Calu3 (cell line): ENCODE data around the gene MMEL1. TPM values are rescaled to one million over a fixed set of nuclear protein-coding genes. Genes with fewer than 3 reads are reported as not detected.
A peak's percentile ranks its signal among the peaks of the same experiment; 100 is the strongest.
"Not testable (repeated sequence)": the region's sequence is repeated elsewhere in the genome, so short reads cannot be mapped to it uniquely, and the experiment has no call there.

Experiments used
- BruUV-seq: library from RNA; stranded (reverse); fragments of 400-500 nt; replicated peaks from 2 replicates; lab custom pipeline; 2021; lab: Mats Ljungman, UMichigan
- CTCF ChIA-PET: fragments of 300-600 bp; sonication (Branson Sonifier 250); formaldehyde crosslinking; loops from one replicate; lab custom pipeline; 2022; ENCODE audit warnings: antibody characterized with exemption; lab: Charles Lee
- DNase-seq: peaks from one replicate; pipeline ENCODE4 v3.0.0; 2022
- H3K27ac Mint-ChIP-seq: one replicate; pipeline ENCODE4 v1.8.0; 2022; ENCODE audit warnings: mixed read lengths; ENCODE audit not compliant: unreplicated experiment
- H3K27me3 Mint-ChIP-seq: one replicate; pipeline ENCODE4 v1.8.0; 2022; ENCODE audit warnings: mixed read lengths; ENCODE audit not compliant: unreplicated experiment
- H3K36me3 Mint-ChIP-seq: one replicate; pipeline ENCODE4 v1.8.0; 2022; ENCODE audit warnings: mild to moderate bottlenecking, moderate library complexity, mixed read lengths; ENCODE audit not compliant: insufficient read depth, unreplicated experiment
- H3K4me1 Mint-ChIP-seq: one replicate; pipeline ENCODE4 v1.8.0; 2022; ENCODE audit warnings: mild to moderate bottlenecking, low read depth, mixed read lengths; ENCODE audit not compliant: unreplicated experiment
- H3K4me3 Mint-ChIP-seq: one replicate; pipeline ENCODE4 v1.8.0; 2022; ENCODE audit warnings: mild to moderate bottlenecking, low read depth, moderate library complexity, mixed read lengths; ENCODE audit not compliant: unreplicated experiment
- H3K9me3 Mint-ChIP-seq: one replicate; pipeline ENCODE4 v1.8.0; 2022; ENCODE audit warnings: low read depth, mixed read lengths; ENCODE audit not compliant: unreplicated experiment
- CTCF ChIP-seq: fragments of 200-600 bp; IDR thresholded peaks from one replicate; pipeline ENCODE4 v1.8.0; 2022; ENCODE audit warnings: antibody characterized with exemption; ENCODE audit not compliant: unreplicated experiment
- intact Hi-C: fragments of 100-400 bp; cut with micrococcal nuclease; formaldehyde crosslinking; loops from one replicate; pipeline ENCODE4 v1.10.0; 2022; ENCODE audit not compliant: unreplicated experiment
- total RNA-seq: library from RNA; stranded (reverse); gene quantifications from 2 replicates; pipeline ENCODE4 v1.2.3, GENCODE V29; 2022

MMEL1 gene
- total RNA-seq, 1 experiment from 2014 or later = 5.6 TPM

- intact Hi-C loops, H3K9me3 Mint-ChIP-seq, CTCF ChIA-PET, BruUV-seq, H3K4me1 Mint-ChIP-seq, DNase-seq, H3K4me3 Mint-ChIP-seq, H3K36me3 Mint-ChIP-seq, H3K27ac Mint-ChIP-seq: not testable (repeated sequence)
- peaks cover 53% of the 10 kb centered on the region for H3K27me3 Mint-ChIP-seq
These were observed 21.7 kb upstream of the MMEL1 start for GRCh38 chr1:2654443-2654948.

GRCh38 chr1:2653741-2654442 is 21.1 kb upstream of the MMEL1 start:
- CTCF ChIA-PET, intact Hi-C loops, H3K9me3 Mint-ChIP-seq, H3K36me3 Mint-ChIP-seq, H3K4me3 Mint-ChIP-seq, BruUV-seq, H3K27ac Mint-ChIP-seq, H3K4me1 Mint-ChIP-seq: not testable (repeated sequence)
- peak; percentile 27 for DNase-seq
- peaks cover 59% of the 10 kb centered on the region for H3K27me3 Mint-ChIP-seq

GRCh38 chr1:2652926-2653571 is 20.2 kb upstream of the MMEL1 start:
- CTCF ChIA-PET, H3K9me3 Mint-ChIP-seq, BruUV-seq, DNase-seq, H3K4me1 Mint-ChIP-seq, intact Hi-C loops, H3K4me3 Mint-ChIP-seq, H3K27ac Mint-ChIP-seq, H3K36me3 Mint-ChIP-seq: not testable (repeated sequence)
- H3K27me3 Mint-ChIP-seq = peaks cover 68% of the 10 kb centered on the region

GRCh38 chr1:2652152-2652925 is 19.5 kb upstream of the MMEL1 start:
- DNase-seq, H3K4me1 Mint-ChIP-seq, BruUV-seq, H3K4me3 Mint-ChIP-seq, CTCF ChIA-PET, intact Hi-C loops, H3K36me3 Mint-ChIP-seq, H3K27ac Mint-ChIP-seq, H3K9me3 Mint-ChIP-seq: not testable (repeated sequence)
- peaks cover 75% of the 10 kb centered on the region for H3K27me3 Mint-ChIP-seq

- H3K27me3 Mint-ChIP-seq = peaks cover 75% of the 10 kb centered on the region
- no peak for DNase-seq
- BruUV-seq = no TSS peak
- no peak overlapping the region for H3K4me3 Mint-ChIP-seq
- intact Hi-C loops = no loop called here
- no peaks in the 10 kb centered on the region for H3K36me3 Mint-ChIP-seq
- H3K9me3 Mint-ChIP-seq = peaks cover 5% of the 10 kb centered on the region
- no peak overlapping the region for H3K27ac Mint-ChIP-seq
- no peaks in the 10 kb centered on the region for H3K4me1 Mint-ChIP-seq
- CTCF ChIA-PET = no interaction called here
- TF ChIP-seq CTCF = no peak
These were observed 18.3 kb upstream of the MMEL1 start for GRCh38 chr1:2650967-2651645.
